GM21723 (cell line): ENCODE results near the gene GPLD1.
"Not testable (repeated sequence)": the region's sequence is repeated elsewhere in the genome, so short reads cannot be mapped to it uniquely, and the experiment has no call there.

Experiments used
- ATAC-seq: cut with Tn5 transposase; IDR thresholded peaks from one replicate; pipeline ENCODE4 v1.9.1; 2021; ENCODE audit warnings: mild to moderate bottlenecking, moderate library complexity; ENCODE audit not compliant: unreplicated experiment

Gene GPLD1, protein sequence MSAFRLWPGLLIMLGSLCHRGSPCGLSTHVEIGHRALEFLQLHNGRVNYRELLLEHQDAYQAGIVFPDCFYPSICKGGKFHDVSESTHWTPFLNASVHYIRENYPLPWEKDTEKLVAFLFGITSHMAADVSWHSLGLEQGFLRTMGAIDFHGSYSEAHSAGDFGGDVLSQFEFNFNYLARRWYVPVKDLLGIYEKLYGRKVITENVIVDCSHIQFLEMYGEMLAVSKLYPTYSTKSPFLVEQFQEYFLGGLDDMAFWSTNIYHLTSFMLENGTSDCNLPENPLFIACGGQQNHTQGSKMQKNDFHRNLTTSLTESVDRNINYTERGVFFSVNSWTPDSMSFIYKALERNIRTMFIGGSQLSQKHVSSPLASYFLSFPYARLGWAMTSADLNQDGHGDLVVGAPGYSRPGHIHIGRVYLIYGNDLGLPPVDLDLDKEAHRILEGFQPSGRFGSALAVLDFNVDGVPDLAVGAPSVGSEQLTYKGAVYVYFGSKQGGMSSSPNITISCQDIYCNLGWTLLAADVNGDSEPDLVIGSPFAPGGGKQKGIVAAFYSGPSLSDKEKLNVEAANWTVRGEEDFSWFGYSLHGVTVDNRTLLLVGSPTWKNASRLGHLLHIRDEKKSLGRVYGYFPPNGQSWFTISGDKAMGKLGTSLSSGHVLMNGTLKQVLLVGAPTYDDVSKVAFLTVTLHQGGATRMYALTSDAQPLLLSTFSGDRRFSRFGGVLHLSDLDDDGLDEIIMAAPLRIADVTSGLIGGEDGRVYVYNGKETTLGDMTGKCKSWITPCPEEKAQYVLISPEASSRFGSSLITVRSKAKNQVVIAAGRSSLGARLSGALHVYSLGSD

DNA sequence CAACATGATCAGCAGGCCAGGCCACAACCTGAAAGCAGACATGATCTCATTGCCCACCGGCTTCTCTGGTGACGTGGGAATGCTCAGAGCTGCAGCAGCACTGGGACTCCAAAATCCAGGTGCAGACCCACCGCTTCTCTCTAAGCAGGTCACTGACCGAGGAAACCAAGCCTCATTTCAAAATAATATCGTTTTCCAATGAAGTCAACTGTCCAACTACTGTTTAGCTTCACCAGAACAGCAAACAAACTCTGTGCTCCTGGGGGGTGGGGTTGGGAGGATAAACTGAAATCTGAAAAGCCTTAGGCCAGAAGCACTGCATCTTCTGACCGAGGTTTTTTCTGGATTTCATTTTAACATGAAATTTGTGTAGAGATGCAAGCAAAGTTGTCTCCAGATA is at the start of gene GPLD1:
Gene GPLD1 (minus strand): TSS at position 109 of the 400 bp plus-strand sequence. CDS start 67 bp downstream, at position 42.
- ATAC-seq, result no peak

DNA sequence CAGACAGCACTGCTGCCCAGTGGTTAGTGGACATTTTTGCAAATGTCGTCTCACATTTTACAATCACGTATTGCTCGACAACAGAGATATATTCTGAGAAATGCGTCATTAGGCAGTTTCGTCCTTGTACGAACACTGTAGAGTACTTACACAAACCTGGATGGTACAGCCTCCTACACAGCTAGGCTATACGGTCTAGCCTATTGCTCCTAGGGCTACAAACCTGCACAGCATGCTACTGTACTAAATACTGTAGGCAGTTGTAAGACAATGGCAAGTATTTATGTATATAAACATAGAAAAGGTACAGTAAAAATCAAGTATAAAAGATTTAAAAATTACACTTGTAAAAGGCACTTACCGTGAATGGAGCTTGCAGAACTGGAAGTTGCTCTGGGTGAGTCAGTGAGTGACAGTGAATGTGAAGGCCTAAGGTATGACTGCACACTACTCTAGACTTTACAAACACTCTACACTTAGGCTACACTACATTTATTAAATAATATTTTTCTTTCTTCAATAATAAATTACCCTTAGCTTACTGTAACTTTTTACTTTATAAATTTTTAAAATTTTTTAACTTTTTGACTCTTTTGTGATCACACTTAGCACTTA is 48.5 kb upstream of the GPLD1 start:
- no peak for ATAC-seq

DNA sequence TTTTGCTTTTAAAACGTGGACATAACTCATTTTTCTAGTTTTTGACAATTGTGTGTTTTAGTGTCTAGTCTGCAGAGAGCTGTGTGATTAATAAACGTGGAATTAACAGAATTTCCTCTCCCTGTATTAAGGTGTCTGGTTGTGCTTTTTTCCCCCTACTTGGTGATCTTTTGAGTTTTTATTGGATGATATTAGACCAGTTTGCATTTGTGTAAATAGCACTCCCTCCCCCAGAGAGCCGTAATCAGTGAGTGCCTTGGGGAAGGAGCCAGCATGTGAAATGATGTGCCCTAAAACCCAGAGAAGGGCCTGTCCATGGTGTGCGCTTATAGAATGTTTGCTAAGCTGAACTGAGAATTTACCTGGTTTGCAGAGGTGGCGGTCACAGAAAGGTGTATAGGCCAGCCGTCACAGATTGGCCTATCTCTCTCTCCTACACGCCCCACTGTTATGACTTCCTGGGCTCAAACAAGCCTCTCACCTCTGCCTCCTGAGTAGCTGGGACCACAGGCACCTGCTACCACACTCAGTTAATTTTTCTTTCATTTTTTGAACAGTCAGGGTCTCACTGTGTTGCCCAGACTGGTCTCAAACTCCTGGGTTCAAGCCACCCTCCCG is 47.8 kb upstream of the GPLD1 start:
- ATAC-seq, result no peak

- no peak for ATAC-seq
These were observed 47.1 kb upstream of the GPLD1 start for GRCh38 chr6:24536466-24536865.

- no peak for ATAC-seq
These were observed 45.8 kb upstream of the GPLD1 start for GRCh38 chr6:24535210-24535609.

- ATAC-seq, result no peak
These were observed 45.0 kb upstream of the GPLD1 start for GRCh38 chr6:24534329-24534728.

DNA sequence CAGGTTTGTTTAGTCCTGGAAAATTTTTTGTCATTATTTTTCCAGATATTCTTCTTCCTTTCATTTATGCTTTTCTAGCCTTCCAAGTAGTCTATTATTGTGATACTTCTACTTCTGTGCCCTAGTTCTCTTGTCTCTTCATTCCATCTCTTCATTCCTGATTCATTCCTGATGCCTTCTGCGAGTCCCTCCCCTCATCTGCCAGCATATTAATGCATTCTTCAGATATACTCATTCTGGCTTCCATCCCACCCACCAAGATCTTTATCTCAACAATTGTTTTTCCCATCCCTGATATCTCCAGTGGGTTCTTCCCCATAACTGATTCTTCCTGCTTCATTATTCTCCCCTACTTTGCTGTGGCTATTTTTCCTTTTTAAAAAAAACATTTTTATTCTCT is 40.6 kb upstream of the GPLD1 start:
- ATAC-seq, result no peak

GRCh38 chr6:24524805-24525204 is 35.4 kb upstream of the GPLD1 start:
- ATAC-seq, result no peak

DNA sequence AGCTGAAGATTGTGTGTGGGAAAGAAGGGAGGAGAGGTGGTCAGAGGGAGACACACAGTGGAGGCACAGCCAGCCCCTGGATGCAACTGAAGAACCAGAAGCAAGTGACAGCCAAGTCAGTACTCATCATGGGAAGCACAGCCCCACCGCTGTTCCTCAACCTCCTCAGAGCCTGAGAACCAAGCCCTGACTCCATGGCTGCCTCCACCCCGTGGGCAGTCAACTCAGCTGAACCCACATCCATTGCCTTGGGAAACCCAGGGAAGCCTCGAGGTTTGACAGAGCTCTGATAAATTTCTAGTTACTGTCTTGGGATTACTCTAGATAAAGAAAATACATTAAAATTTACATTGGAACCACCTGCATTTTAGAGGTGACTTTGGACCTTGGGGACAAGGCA is 35.0 kb upstream of the GPLD1 start:
- ATAC-seq, result no peak

GRCh38 chr6:24522228-24523176 is 33.1 kb upstream of the GPLD1 start:
- ATAC-seq, result peak; percentile 37

GRCh38 chr6:24520929-24521546 is 31.7 kb upstream of the GPLD1 start:
- ATAC-seq, result peak; percentile 48

GRCh38 chr6:24517659-24518543 is 28.5 kb upstream of the GPLD1 start:
- ATAC-seq, result peak; percentile 70

DNA sequence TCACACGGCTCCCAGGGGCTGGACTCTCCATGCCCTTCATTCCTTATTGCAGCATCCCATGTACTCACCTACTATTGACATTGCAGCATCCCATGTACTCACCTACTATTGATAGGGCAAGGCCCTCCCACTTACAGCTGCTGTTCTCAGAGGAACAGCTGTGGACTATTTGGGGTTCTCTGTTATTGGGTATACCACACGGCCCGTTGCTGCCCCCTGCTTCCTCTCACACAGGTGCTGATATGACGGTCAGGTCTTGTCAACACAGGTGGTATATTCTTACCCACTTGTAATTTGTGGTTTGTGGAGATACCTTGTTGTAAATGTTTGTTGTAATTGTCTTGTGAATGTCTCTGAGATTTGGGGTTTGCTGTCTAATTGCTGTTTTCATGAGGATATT is 24.2 kb upstream of the GPLD1 start:
- peak; percentile 48 for ATAC-seq

- ATAC-seq, result not testable (repeated sequence)
These were observed 22.6 kb upstream of the GPLD1 start for GRCh38 chr6:24511976-24512375.

DNA sequence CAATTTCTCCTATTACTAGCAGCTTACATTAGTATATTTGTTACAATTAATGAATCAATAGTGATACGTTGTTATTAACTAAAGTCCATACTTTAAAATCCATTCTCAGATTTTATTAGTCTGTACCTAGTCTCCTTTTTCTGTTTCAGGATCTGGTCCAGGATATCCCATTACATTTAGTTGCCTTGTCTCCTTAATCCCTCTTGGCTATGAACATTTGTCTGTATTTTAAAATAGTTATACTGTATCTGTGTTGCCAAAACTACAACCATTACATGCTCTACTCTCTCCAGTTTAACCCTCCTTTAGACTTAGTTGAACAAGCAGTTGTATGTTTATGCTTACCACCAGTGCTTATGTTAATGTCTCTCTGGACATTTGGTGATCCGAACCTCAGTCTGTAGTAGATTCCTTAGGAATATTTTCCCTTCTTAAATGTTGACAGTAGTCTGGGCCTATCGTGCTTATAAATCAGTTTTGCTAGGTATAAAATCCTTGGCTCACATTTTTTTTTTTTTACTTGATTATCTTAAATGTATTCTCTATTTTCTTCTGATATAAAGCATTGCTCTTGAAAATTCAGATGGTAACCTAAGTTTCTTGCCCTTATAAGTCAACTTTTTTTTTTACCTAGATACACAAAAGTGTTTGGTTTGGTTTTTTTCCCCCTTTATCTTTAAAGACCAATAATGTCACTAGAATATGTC is 17.6 kb upstream of the GPLD1 start:
- ATAC-seq, result no peak

GRCh38 chr6:24504649-24505586 is 15.5 kb upstream of the GPLD1 start:
- no peak for ATAC-seq

- ATAC-seq, result no peak
These were observed 14.9 kb upstream of the GPLD1 start for GRCh38 chr6:24504287-24504648.
